HepG2 (cell line): Measurements from ENCODE around the gene ADCY10. TPM values are rescaled to one million over a fixed set of nuclear protein-coding genes. Genes with fewer than 3 reads are reported as not detected.

Experiments used
- CHD2 ChIP-seq: IDR thresholded peaks from 2 replicates; pipeline ENCODE4 v1.6.1; 2011; ENCODE audit warnings: low read depth, low read length, improper control_type of control experiment
- HIVEP1 ChIP-seq: sonication (generic); formaldehyde crosslinking; IDR thresholded peaks from 2 replicates; pipeline ENCODE4 v1.4.0; 2020; ENCODE audit warnings: mild to moderate bottlenecking, missing genetic modification reagents
- HMGA1 ChIP-seq: sonication (generic); formaldehyde crosslinking; conservative IDR thresholded peaks from 2 replicates; pipeline ENCODE4 v1.4.0; 2020; ENCODE audit warnings: missing genetic modification reagents
- KDM5B ChIP-seq: sonication (generic); formaldehyde crosslinking; IDR thresholded peaks from 2 replicates; pipeline ENCODE4 v1.4.0; 2020; ENCODE audit warnings: missing genetic modification reagents, mild to moderate bottlenecking, borderline replicate concordance
- MIER3 ChIP-seq: IDR thresholded peaks from 2 replicates; pipeline ENCODE4 v1.6.1; 2016; ENCODE audit warnings: missing compliant biosample characterization, borderline replicate concordance
- SRSF4 ChIP-seq: fragments of 200-400 bp; formaldehyde crosslinking; IDR thresholded peaks from one replicate; pipeline ENCODE4 v1.6.1; 2018; ENCODE audit warnings: mild to moderate bottlenecking, low read depth, low read length, moderate library complexity; ENCODE audit not compliant: poor library complexity, severe bottlenecking
- ZNF468 ChIP-seq: sonication (generic); formaldehyde crosslinking; IDR thresholded peaks from 2 replicates; pipeline ENCODE4 v1.8.0; 2022; ENCODE audit warnings: mild to moderate bottlenecking, moderate library complexity, missing genetic modification reagents
- ZNF563 ChIP-seq: sonication (generic); formaldehyde crosslinking; IDR thresholded peaks from 2 replicates; pipeline ENCODE4 v1.8.0; 2022; ENCODE audit warnings: mild to moderate bottlenecking, moderate library complexity, missing genetic modification reagents
- polyA plus RNA-seq, 8 experiments: library from polyadenylated mRNA; depleted of rRNA in 3 of 8; stranded (reverse) in 7 of 8; unstranded in 1 of 8; fragments of >200 nt; fragmentation: Illumina TruSeq in 4 of 8; extraction: Trizol in 4 of 8; gene quantifications; 2 replicates each; pipeline versions ENCODE4 v1.2.1 to v1.2.3, GENCODE V29; 2011 to 2016; ENCODE audit warnings: low read depth in 4 of 8, missing spikeins in 1 of 8, mixed read lengths in 1 of 8; ENCODE audit not compliant: insufficient read depth in 1 of 8
- total RNA-seq, 5 experiments: library from RNA; depleted of rRNA; stranded (reverse); fragments of >200 nt; fragmentation: Illumina TruSeq; extraction: Trizol; gene quantifications; 2 replicates each; pipeline ENCODE4 v1.2.3, GENCODE V29; 2016; ENCODE audit warnings: low read depth in 1 of 5
- TF ChIP-seq, protein P1 (sequence below): sonication (generic); formaldehyde crosslinking; IDR thresholded peaks from 2 replicates; pipeline ENCODE4 v1.4.0; 2020; ENCODE audit warnings: missing genetic modification reagents; ENCODE audit errors: not compliant biosample characterization
- TF ChIP-seq, protein P2 (sequence below): conservative IDR thresholded peaks from 2 replicates; pipeline ENCODE4 v1.6.1; 2018; ENCODE audit warnings: missing genetic modification reagents
- TF ChIP-seq, protein P3 (sequence below): sonication (generic); formaldehyde crosslinking; IDR thresholded peaks from 2 replicates; pipeline ENCODE4 v1.4.0; 2020; ENCODE audit warnings: missing genetic modification reagents
- TF ChIP-seq, protein P4 (sequence below): sonication (generic); formaldehyde crosslinking; IDR thresholded peaks from 2 replicates; pipeline ENCODE4 v1.4.0; 2020; ENCODE audit warnings: missing genetic modification reagents
- TF ChIP-seq, protein P5 (sequence below): sonication (generic); formaldehyde crosslinking; IDR thresholded peaks from 2 replicates; pipeline ENCODE4 v1.8.0; 2022; ENCODE audit warnings: mild to moderate bottlenecking, missing genetic modification reagents, moderate library complexity
- TF ChIP-seq, protein P6 (sequence below): sonication (generic); formaldehyde crosslinking; IDR thresholded peaks from one replicate; pipeline ENCODE4 v1.5.1; 2020; ENCODE audit warnings: mild to moderate bottlenecking, missing genetic modification reagents; ENCODE audit errors: not compliant biosample characterization

Gene ADCY10
- total and polyA plus RNA-seq, 2 of the 13 experiments (the other 11 are each of a cell fraction or from before 2014, with no cell fraction given), result 0.02 to 0.03 TPM

DNA sequence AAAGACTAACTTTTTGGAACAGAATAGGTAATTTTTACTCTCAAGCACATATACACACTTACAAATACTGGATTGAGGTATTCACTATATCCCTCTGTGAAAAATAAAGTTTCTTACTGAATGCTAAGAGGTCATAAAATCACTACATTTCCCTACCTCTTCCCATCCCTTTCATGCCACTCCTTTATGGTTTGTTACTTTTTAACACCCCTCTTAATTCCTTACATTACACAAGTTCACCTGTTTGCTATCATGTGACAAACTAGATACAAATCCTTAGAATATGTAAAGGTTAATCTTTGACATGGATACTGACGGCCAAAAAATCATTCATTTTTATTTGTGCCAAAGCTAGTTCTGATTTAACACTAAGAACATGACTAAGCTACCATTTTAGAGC, 15.8 kb upstream of the ADCY10 start (continued):
- TF ChIP-seq CHD2 (no peak), KDM5B (CRISPR knock-in tag) (no peak), ZNF468 (no peak), HMGA1 (CRISPR knock-in tag) (no peak), ZNF563 (no peak), MIER3 (no peak), SRSF4 (no peak), HIVEP1 (CRISPR knock-in tag) (no peak)
- TF ChIP-seq, protein P1, sequence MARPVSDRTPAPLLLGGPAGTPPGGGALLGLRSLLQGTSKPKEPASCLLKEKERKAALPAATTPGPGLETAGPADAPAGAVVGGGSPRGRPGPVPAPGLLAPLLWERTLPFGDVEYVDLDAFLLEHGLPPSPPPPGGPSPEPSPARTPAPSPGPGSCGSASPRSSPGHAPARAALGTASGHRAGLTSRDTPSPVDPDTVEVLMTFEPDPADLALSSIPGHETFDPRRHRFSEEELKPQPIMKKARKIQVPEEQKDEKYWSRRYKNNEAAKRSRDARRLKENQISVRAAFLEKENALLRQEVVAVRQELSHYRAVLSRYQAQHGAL (CRISPR knock-in tag), result no peak
- TF ChIP-seq, protein P2, sequence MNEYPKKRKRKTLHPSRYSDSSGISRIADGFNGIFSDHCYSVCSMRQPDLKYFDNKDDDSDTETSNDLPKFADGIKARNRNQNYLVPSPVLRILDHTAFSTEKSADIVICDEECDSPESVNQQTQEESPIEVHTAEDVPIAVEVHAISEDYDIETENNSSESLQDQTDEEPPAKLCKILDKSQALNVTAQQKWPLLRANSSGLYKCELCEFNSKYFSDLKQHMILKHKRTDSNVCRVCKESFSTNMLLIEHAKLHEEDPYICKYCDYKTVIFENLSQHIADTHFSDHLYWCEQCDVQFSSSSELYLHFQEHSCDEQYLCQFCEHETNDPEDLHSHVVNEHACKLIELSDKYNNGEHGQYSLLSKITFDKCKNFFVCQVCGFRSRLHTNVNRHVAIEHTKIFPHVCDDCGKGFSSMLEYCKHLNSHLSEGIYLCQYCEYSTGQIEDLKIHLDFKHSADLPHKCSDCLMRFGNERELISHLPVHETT (CRISPR knock-in tag), result no peak
- TF ChIP-seq, protein P3, sequence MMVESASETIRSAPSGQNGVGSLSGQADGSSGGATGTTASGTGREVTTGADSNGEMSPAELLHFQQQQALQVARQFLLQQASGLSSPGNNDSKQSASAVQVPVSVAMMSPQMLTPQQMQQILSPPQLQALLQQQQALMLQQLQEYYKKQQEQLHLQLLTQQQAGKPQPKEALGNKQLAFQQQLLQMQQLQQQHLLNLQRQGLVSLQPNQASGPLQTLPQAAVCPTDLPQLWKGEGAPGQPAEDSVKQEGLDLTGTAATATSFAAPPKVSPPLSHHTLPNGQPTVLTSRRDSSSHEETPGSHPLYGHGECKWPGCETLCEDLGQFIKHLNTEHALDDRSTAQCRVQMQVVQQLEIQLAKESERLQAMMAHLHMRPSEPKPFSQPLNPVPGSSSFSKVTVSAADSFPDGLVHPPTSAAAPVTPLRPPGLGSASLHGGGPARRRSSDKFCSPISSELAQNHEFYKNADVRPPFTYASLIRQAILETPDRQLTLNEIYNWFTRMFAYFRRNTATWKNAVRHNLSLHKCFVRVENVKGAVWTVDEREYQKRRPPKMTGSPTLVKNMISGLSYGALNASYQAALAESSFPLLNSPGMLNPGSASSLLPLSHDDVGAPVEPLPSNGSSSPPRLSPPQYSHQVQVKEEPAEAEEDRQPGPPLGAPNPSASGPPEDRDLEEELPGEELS (CRISPR knock-in tag), result no peak
- TF ChIP-seq, protein P4, sequence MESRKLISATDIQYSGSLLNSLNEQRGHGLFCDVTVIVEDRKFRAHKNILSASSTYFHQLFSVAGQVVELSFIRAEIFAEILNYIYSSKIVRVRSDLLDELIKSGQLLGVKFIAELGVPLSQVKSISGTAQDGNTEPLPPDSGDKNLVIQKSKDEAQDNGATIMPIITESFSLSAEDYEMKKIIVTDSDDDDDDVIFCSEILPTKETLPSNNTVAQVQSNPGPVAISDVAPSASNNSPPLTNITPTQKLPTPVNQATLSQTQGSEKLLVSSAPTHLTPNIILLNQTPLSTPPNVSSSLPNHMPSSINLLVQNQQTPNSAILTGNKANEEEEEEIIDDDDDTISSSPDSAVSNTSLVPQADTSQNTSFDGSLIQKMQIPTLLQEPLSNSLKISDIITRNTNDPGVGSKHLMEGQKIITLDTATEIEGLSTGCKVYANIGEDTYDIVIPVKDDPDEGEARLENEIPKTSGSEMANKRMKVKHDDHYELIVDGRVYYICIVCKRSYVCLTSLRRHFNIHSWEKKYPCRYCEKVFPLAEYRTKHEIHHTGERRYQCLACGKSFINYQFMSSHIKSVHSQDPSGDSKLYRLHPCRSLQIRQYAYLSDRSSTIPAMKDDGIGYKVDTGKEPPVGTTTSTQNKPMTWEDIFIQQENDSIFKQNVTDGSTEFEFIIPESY (CRISPR knock-in tag), result no peak
- TF ChIP-seq, protein P5, sequence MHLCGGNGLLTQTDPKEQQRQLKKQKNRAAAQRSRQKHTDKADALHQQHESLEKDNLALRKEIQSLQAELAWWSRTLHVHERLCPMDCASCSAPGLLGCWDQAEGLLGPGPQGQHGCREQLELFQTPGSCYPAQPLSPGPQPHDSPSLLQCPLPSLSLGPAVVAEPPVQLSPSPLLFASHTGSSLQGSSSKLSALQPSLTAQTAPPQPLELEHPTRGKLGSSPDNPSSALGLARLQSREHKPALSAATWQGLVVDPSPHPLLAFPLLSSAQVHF (CRISPR knock-in tag), result no peak
- TF ChIP-seq, protein P6, sequence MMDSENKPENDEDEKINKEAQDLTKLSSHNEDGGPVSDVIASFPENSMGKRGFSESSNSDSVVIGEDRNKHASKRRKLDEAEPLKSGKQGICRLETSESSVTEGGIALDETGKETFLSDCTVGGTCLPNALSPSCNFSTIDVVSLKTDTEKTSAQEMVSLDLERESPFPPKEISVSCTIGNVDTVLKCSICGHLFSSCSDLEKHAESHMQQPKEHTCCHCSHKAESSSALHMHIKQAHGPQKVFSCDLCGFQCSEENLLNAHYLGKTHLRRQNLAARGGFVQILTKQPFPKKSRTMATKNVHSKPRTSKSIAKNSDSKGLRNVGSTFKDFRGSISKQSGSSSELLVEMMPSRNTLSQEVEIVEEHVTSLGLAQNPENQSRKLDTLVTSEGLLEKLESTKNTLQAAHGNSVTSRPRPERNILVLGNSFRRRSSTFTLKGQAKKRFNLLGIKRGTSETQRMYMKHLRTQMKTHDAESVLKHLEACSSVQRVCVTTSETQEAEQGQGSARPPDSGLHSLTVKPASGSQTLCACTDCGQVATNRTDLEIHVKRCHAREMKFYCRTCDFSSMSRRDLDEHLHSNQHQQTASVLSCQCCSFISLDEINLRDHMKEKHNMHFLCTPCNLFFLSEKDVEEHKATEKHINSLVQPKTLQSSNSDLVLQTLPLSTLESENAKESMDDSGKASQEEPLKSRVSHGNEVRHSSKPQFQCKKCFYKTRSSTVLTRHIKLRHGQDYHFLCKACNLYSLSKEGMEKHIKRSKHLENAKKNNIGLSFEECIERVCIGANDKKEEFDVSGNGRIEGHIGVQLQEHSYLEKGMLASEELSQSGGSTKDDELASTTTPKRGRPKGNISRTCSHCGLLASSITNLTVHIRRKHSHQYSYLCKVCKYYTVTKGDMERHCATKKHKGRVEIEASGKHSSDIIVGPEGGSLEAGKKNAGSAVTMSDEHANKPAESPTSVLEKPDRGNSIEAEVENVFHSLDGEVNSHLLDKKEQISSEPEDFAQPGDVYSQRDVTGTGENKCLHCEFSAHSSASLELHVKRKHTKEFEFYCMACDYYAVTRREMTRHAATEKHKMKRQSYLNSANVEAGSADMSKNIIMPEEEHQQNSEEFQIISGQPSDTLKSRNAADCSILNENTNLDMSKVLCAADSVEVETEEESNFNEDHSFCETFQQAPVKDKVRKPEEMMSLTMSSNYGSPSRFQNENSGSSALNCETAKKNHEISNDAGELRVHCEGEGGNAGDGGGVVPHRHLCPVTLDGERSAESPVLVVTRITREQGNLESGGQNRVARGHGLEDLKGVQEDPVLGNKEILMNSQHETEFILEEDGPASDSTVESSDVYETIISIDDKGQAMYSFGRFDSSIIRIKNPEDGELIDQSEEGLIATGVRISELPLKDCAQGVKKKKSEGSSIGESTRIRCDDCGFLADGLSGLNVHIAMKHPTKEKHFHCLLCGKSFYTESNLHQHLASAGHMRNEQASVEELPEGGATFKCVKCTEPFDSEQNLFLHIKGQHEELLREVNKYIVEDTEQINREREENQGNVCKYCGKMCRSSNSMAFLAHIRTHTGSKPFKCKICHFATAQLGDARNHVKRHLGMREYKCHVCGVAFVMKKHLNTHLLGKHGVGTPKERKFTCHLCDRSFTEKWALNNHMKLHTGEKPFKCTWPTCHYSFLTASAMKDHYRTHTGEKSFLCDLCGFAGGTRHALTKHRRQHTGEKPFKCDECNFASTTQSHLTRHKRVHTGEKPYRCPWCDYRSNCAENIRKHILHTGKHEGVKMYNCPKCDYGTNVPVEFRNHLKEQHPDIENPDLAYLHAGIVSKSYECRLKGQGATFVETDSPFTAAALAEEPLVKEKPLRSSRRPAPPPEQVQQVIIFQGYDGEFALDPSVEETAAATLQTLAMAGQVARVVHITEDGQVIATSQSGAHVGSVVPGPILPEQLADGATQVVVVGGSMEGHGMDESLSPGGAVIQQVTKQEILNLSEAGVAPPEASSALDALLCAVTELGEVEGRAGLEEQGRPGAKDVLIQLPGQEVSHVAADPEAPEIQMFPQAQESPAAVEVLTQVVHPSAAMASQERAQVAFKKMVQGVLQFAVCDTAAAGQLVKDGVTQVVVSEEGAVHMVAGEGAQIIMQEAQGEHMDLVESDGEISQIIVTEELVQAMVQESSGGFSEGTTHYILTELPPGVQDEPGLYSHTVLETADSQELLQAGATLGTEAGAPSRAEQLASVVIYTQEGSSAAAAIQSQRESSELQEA (CRISPR knock-in tag), result no peak
